ENCODE measurements around the gene TMEM130. TPM values are rescaled to one million over a fixed set of nuclear protein-coding genes. Genes with fewer than 3 reads are reported as not detected.
"Not testable (repeated sequence)": the region's sequence is repeated elsewhere in the genome, so short reads cannot be mapped to it uniquely, and the experiment has no call there.

The TMEM130 gene
- total and polyA plus RNA-seq, 4 donors: 9.1 to 43.6 (median 18.0) TPM

DNA sequence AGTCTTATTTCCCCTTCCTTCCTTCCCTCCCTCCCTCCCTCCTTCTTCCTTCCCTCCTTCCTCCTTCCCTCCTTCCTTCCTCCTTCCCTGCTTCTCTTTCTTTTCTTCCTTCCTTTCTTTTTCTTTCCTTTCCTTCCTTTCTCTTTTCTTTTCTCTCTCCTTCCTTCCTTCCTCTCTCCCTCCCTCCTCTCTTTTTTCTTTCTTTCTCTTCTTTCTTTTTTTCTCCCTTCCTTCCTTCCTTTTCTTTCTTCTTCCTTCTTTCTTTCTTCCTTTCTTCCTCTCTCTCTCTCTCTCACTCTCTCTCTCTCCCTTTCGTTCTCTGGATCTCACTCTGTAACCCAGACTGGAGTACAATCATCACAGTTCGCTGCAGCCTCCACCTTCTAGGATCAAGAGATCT, 6.2 kb downstream of the TMEM130 start:
- Histone ChIP-seq H3K27me3 (ENCODE audit: control insufficient read depth in 1 of 2, insufficient read depth in 2 of 2, low read length in 1 of 2) (no peaks in the 10 kb centered on the region), H3K36me3 (ENCODE audit: control insufficient read depth in 1 of 2, insufficient read depth in 2 of 2, low read length in 1 of 2) (no peaks in the 10 kb centered on the region), H3K27ac (ENCODE audit: low read depth in 1 of 2, low read length in 2 of 2) (no peak overlapping the region), H3K4me3 (ENCODE audit: low read length in 2 of 2) (no peak overlapping the region), H3K9me3 (ENCODE audit: control insufficient read depth, low read length) (no peaks in the 10 kb centered on the region), H3K4me1 (ENCODE audit: control insufficient read depth in 1 of 2, insufficient read depth in 2 of 2, low read length in 2 of 2) (no peaks in the 10 kb centered on the region)
- ATAC-seq (ENCODE audit: low FRiP score): no peak
- 92 to 93% methylated on average over 2 of the region's 2 CpGs for WGBS, 2 donors
- no peak for DNase-seq
- intact Hi-C loops (cut with DNase I): no loop called here

DNA sequence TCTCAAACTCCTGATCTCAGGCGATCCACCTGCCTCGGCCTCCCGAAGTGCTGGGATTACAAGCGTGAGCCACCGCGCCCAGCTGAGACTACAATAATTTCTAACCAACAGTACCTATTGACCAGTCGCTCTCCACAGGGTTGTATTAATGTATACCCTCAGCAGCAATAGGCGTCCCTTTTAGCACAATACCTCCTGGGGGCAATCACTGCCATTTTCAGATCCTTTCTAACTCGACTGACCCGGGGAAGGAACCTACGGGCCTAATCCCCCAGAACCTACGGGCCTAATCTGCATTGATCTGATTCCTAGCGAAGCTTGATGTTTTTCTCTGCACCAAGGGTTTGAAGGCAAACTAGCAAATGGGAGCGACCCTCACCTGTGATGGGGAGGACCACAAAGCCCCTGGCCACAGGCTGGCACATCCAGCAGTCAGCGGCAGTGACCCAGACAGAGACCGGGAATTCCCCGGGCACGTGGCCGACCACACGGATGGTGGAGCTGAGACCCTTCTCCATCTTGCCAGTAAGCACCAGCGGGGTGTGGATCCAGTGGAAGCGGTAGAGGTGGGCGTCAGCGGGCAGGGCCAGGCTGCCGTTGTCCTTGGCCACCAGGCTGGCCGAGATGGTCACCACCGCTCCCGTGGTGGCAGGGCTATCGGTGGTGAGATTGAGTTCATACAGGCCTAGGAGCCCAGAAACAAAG, 6.9 kb downstream of the TMEM130 start:
- ATAC-seq (ENCODE audit: low FRiP score) (no peak), DNase-seq (no peak)
- H3K36me3 ChIP-seq (ENCODE audit: control insufficient read depth in 1 of 2, insufficient read depth in 2 of 2, low read length in 1 of 2): no peaks in the 10 kb centered on the region
- H3K4me3 ChIP-seq (ENCODE audit: low read length in 2 of 2): no peak overlapping the region
- no peak overlapping the region for H3K27ac ChIP-seq (ENCODE audit: low read depth in 1 of 2, low read length in 2 of 2)
- no peaks in the 10 kb centered on the region for H3K9me3 ChIP-seq (ENCODE audit: control insufficient read depth, low read length)
- WGBS, 2 donors: 96% methylated on average over 29 of the region's 29 CpGs
- no peaks in the 10 kb centered on the region for H3K27me3 ChIP-seq (ENCODE audit: control insufficient read depth in 1 of 2, insufficient read depth in 2 of 2, low read length in 1 of 2)
- no peaks in the 10 kb centered on the region for H3K4me1 ChIP-seq (ENCODE audit: control insufficient read depth in 1 of 2, insufficient read depth in 2 of 2, low read length in 2 of 2)
- intact Hi-C loops (cut with DNase I): no loop called here

DNA sequence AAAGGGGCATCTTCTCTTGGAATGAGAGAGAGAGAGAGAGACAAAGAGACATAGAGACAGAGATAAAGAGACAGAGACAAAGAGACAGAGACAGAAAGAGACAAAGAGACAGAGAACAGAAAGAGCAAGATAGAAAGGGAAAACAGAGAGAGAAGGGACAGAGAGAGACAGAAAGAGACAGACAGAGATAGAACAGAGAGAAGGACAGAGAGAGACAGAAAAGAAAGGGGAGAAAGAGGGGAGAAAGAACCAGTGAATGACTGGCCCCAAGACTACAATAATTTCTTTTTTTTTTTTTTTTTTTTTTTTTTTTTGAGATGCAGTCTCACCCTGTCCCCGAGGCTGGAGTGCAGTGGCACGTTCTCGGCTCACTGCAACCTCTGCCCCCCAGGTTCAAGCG, 7.6 kb downstream of the TMEM130 start:
- no peaks in the 10 kb centered on the region for H3K9me3 ChIP-seq (ENCODE audit: control insufficient read depth, low read length)
- H3K4me3 ChIP-seq (ENCODE audit: low read length in 2 of 2): no peak overlapping the region
- no peaks in the 10 kb centered on the region for H3K27me3 ChIP-seq (ENCODE audit: control insufficient read depth in 1 of 2, insufficient read depth in 2 of 2, low read length in 1 of 2)
- H3K27ac ChIP-seq (ENCODE audit: low read depth in 1 of 2, low read length in 2 of 2): no peak overlapping the region
- intact Hi-C loops (cut with DNase I): no loop called here
- no peak for DNase-seq
- ATAC-seq (ENCODE audit: low FRiP score): no peak
- H3K36me3 ChIP-seq (ENCODE audit: control insufficient read depth in 1 of 2, insufficient read depth in 2 of 2, low read length in 1 of 2): no peaks in the 10 kb centered on the region
- H3K4me1 ChIP-seq (ENCODE audit: control insufficient read depth in 1 of 2, insufficient read depth in 2 of 2, low read length in 2 of 2): no peaks in the 10 kb centered on the region
- WGBS, 2 donors: 82 to 95% methylated on average over 3 to 4 of the region's 4 CpGs

DNA sequence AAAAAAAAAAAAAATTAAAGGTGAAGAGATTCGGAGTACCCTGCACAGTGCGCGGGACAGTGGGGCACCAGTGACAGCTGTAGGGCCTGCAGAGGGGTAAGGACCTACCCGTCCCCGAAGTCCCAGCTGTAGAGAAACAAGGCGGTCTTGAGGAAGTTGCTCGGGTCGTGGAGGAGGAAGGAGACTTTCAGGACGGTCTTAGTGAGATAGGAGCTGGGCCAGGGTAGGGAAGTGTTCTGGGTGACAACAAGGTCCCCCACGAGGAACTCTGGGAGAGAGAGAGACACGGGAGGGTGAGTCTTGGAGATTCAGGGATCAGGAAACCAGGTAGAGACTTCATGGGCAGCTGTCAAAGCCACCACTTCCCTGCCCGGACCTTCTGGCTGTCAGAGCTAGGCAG, 9.7 kb downstream of the TMEM130 start:
- 85 to 89% methylated on average over 12 of the region's 12 CpGs for WGBS, 2 donors
- DNase-seq (peak in 1 of 2 donors; percentile 31), ATAC-seq (ENCODE audit: low FRiP score) (no peak)
- Histone ChIP-seq H3K27me3 (ENCODE audit: control insufficient read depth in 1 of 2, insufficient read depth in 2 of 2, low read length in 1 of 2) (no peaks in the 10 kb centered on the region), H3K27ac (ENCODE audit: low read depth in 1 of 2, low read length in 2 of 2) (no peak overlapping the region), H3K9me3 (ENCODE audit: control insufficient read depth, low read length) (no peaks in the 10 kb centered on the region), H3K4me3 (ENCODE audit: low read length in 2 of 2) (no peak overlapping the region), H3K36me3 (ENCODE audit: control insufficient read depth in 1 of 2, insufficient read depth in 2 of 2, low read length in 1 of 2) (no peaks in the 10 kb centered on the region), H3K4me1 (ENCODE audit: control insufficient read depth in 1 of 2, insufficient read depth in 2 of 2, low read length in 2 of 2) (no peaks in the 10 kb centered on the region)
- intact Hi-C loops (cut with DNase I): no loop called here

DNA sequence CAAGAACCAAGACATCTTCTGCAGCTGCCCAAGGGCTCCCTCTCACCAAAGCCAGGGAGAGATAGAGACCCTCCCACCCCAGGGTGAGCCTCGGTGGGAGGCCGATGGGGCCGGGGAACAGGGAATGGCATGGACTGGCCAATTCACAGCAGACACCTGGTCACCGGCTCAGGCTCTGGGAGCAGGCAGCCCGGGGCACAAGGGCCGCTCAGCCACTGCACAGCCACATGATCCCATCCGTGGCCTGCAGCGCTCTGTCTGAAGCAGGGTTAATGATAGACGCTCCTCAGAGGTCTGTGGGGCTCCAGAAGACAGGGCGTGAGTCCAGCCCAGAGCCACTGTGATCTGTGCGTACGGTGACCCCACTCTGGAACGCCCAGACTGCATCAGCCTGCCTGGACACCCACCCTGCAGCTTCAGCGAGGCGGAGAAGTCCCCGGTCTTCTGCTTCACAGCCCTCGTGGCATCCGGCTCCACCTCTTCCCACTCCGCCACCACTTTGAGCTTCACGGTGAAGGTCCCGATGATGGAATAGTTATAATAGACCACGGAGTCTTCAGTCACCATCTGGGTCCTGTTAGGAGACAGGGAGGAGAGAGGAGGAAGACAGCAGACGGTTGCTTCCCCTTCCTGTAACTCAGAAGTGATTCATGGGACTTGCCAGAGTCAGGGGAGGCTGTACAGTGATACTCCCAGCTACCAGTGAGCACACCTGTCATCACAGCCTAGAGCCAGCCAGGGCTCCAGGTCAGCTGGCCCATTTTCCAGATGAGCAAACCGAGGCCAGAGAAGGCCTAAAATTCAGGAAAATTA, 14.0 kb downstream of the TMEM130 start:
- H3K27ac ChIP-seq (ENCODE audit: low read depth in 1 of 2, low read length in 2 of 2): no peak overlapping the region
- DNase-seq: no peak
- ATAC-seq (ENCODE audit: low FRiP score): peak; percentile 22
- H3K27me3 ChIP-seq (ENCODE audit: control insufficient read depth in 1 of 2, insufficient read depth in 2 of 2, low read length in 1 of 2): no peaks in the 10 kb centered on the region
- intact Hi-C loops (cut with DNase I): no loop called here
- H3K4me3 ChIP-seq (ENCODE audit: low read length in 2 of 2): no peak overlapping the region
- H3K4me1 ChIP-seq (ENCODE audit: control insufficient read depth in 1 of 2, insufficient read depth in 2 of 2, low read length in 2 of 2): no peaks in the 10 kb centered on the region
- H3K36me3 ChIP-seq (ENCODE audit: control insufficient read depth in 1 of 2, insufficient read depth in 2 of 2, low read length in 1 of 2): no peaks in the 10 kb centered on the region
- 87 to 91% methylated on average over 24 of the region's 24 CpGs for WGBS, 2 donors
- no peaks in the 10 kb centered on the region for H3K9me3 ChIP-seq (ENCODE audit: control insufficient read depth, low read length)

DNA sequence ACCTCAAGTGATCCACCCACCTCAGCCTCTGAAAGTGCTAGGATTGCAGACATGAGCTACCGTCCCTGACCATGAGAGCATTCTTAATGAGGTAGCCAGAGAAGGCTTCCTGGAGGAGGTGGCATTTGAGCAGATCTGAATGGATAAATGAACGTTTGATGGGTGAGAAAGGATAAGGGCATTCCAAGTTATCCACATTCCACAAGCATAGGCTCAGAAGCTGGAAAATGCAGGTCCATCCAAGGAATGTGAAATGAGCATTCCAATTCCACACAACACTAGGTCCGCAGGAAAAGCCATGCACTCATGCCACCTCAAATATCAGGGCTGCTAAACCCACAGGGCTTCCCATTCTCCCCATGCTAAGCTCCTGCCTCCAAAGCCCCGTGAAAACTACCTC, 17.0 kb downstream of the TMEM130 start:
- ATAC-seq (ENCODE audit: low FRiP score) (no peak), DNase-seq (no peak)
- H3K4me3 ChIP-seq (ENCODE audit: low read length in 2 of 2): no peak overlapping the region
- H3K27me3 ChIP-seq (ENCODE audit: control insufficient read depth in 1 of 2, insufficient read depth in 2 of 2, low read length in 1 of 2): no peaks in the 10 kb centered on the region
- H3K4me1 ChIP-seq (ENCODE audit: control insufficient read depth in 1 of 2, insufficient read depth in 2 of 2, low read length in 2 of 2): no peaks in the 10 kb centered on the region
- H3K27ac ChIP-seq (ENCODE audit: low read depth in 1 of 2, low read length in 2 of 2): no peak overlapping the region
- no peaks in the 10 kb centered on the region for H3K36me3 ChIP-seq (ENCODE audit: control insufficient read depth in 1 of 2, insufficient read depth in 2 of 2, low read length in 1 of 2)
- H3K9me3 ChIP-seq (ENCODE audit: control insufficient read depth, low read length): peaks cover 4% of the 10 kb centered on the region
- 61 to 68% methylated on average over 4 of the region's 4 CpGs for WGBS, 2 donors
- intact Hi-C loops (cut with DNase I): no loop called here

DNA sequence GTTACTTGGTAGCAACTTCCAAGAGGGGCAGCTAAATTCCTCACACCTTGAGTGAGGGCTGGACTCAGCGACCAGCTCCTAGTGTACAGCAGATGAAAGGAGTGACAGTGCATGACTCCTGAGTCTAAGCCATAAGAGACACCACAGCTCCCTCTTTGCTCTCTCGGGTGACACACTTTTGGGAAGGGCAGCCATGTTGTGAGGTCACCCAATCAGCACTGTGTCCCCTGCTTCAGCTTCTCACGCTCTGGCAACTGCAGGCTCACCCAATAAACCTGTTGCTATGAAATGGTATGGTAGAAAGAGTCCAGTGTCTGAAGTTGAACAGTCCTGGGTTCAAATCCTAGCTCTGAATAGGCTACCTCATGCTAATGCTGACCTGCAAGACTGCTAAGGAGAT, 20.9 kb downstream of the TMEM130 start:
- Histone ChIP-seq H3K4me1 (ENCODE audit: control insufficient read depth in 1 of 2, insufficient read depth in 2 of 2, low read length in 2 of 2) (no peaks in the 10 kb centered on the region), H3K4me3 (ENCODE audit: low read length in 2 of 2) (no peak overlapping the region), H3K9me3 (ENCODE audit: control insufficient read depth, low read length) (peaks cover 4% of the 10 kb centered on the region), H3K27ac (ENCODE audit: low read depth in 1 of 2, low read length in 2 of 2) (no peak overlapping the region), H3K27me3 (ENCODE audit: control insufficient read depth in 1 of 2, insufficient read depth in 2 of 2, low read length in 1 of 2) (no peaks in the 10 kb centered on the region), H3K36me3 (ENCODE audit: control insufficient read depth in 1 of 2, insufficient read depth in 2 of 2, low read length in 1 of 2) (no peaks in the 10 kb centered on the region)
- DNase-seq (no peak), ATAC-seq (ENCODE audit: low FRiP score) (no peak)
- WGBS, 2 donors: 97 to 98% methylated on average over 3 of the region's 3 CpGs
- intact Hi-C loops (cut with DNase I): loop anchor here in 1 of 2 donors (10.0 kb wide), 1 partner anchor 594 kb away; the partner anchor contains the start of gene TECPR1

DNA sequence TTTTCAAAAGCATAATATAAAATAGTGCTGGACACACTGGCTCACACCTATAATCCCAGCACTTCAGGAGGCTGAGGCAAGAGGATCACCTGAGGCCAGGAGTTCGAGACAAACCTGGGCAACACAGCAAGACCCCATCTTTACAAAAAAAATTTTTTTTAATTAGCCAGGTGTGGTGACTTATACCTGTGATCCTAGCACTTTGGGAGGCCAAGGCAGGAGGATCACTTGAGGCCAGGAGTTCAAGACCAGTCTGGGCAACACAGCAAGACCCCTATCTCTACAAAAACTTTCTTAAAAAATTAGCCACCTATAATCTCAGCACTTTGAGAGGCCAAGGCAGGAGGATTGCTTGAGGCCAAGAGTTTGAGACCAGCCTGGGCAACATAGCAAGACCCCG, 27.3 kb downstream of the TMEM130 start:
- DNase-seq; H3K36me3 ChIP-seq (ENCODE audit: control insufficient read depth in 1 of 2, insufficient read depth in 2 of 2, low read length in 1 of 2); H3K4me3 ChIP-seq (ENCODE audit: low read length in 2 of 2); H3K9me3 ChIP-seq (ENCODE audit: control insufficient read depth, low read length); ATAC-seq (ENCODE audit: low FRiP score); H3K4me1 ChIP-seq (ENCODE audit: control insufficient read depth in 1 of 2, insufficient read depth in 2 of 2, low read length in 2 of 2); H3K27ac ChIP-seq (ENCODE audit: low read depth in 1 of 2, low read length in 2 of 2); H3K27me3 ChIP-seq (ENCODE audit: control insufficient read depth in 1 of 2, insufficient read depth in 2 of 2, low read length in 1 of 2): not testable (repeated sequence)
- intact Hi-C loops (cut with DNase I): loop anchor here (5.0 to 10.0 kb wide), 3 partner anchors 90 to 588 kb away; partner anchors contain the start of genes NPTX2 (in 1 of the 2) and TECPR1 (in 1 of the 2)
- 94 to 98% methylated on average over 2 of the region's 2 CpGs for WGBS, 2 donors
